Skin of body (tissue), 2 donors: ENCODE data around the gene KLF7. TPM values are rescaled to one million over a fixed set of nuclear protein-coding genes. Genes with fewer than 3 reads are reported as not detected.
A peak's percentile ranks its signal among the peaks of the same experiment; 100 is the strongest.

ENCODE experiments used
- DNase-seq: peaks from one replicate; lab custom pipeline; 2025; lab: John Stamatoyannopoulos, UW
- total RNA-seq: library from RNA; depleted of rRNA; stranded (reverse); fragments of >200 nt; gene quantifications from one replicate; pipeline ENCODE4 v1.2.3, GENCODE V29; 2014

The KLF7 gene
- total RNA-seq, 1 donor from 2014 or later, result 13.6 TPM

DNA sequence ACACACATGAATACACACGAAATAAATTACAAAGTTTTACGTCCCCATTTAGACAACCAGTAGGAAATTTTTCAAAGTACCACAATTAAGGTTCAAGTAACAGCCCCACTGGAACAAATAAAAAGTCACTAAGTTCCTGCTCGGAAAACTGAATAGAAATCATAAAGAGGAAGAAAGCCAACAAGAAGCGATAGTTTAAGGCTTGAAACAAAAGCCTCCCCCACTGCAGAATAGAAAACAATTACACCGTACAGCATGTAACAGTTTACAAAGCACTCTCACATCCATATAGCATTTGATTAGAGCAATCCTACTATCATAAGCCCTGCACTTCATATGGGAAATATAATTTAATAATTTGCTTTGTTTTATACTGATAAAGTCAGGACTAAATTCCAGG, 15.5 kb downstream of the KLF7 start:
- no peak for DNase-seq

- DNase-seq, result no peak
Observed at GRCh38 chr2:207149249-207150213, 16.2 kb downstream of the KLF7 start.

- DNase-seq, result peak; percentile 47
Observed at GRCh38 chr2:207148020-207148419, 17.7 kb downstream of the KLF7 start.

GRCh38 chr2:207144173-207144785, 21.5 kb downstream of the KLF7 start:
- DNase-seq, result no peak

GRCh38 chr2:207143215-207144172, 22.3 kb downstream of the KLF7 start:
- peak; percentile 68 for DNase-seq

DNA sequence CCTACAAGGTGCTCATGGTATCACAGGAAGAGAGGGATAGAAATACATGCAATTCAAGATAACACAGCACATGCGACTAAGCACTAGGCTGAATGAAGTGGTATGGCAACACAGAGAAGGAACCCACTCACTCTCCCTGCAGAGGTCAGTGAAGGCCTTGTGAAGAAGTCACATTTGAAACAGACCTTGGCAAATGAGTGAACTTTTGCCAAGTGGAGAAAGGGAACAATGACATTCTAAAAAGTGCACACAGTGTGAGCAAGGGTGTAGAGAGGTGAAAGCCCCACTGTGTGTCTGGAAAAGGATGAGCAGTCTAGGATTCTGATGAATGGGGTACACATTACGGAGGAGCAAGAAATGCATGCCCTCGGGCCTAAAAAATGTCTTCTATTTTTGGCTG, 23.3 kb downstream of the KLF7 start:
- DNase-seq, result no peak

- DNase-seq, result no peak
Observed at GRCh38 chr2:207141386-207141785, 24.4 kb downstream of the KLF7 start.

DNA sequence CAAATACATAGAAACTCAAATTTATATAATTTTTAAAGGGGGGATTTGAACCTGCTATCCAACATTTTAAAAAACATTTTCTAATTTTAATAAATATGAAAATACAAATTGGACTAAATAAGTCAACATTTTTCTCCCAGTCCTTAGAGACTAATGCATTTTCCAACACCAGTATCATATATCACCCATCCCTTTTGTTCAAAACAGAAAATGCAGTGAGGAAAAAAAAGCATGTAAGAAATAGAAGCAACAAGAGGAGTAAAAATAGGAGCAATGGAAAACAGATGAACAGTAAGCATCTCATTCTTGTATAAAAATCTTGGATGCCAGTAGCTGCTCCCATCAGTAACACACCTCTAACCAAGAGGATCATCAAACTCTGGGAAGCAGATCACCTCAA, 25.5 kb downstream of the KLF7 start:
- no peak for DNase-seq

GRCh38 chr2:207139552-207139951, 26.2 kb downstream of the KLF7 start:
- DNase-seq, result no peak

DNA sequence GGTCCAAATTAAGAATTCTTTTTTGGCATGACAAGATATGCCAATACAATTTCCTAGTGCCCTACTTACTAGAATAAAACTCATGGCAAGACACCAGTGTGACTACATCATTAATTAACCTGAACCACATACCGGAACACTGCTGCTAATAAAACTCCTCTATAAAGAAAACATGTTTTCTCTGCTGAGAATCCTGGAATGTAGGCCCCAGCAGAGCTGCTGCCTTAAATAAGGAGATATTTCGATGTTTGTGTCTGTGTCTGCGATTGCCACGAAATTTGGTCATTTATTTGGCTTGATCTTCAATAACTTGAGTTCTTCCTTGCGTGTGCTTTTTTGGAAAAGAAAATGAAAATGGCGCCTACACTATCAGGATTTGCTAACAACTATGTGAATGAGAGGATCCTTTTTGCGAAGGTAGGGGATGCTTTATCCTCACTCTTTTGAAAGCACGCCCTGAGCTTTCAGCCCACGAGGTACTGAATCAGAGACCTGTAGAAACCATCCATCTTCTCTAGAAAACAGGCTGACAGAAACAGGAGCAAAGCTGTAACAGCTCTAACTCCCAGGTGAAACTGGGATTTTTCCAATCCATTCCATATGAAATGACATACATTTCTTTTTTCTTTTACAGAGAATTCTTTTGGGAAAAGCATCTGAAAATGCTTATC, 27.0 kb downstream of the KLF7 start:
- no peak for DNase-seq

DNA sequence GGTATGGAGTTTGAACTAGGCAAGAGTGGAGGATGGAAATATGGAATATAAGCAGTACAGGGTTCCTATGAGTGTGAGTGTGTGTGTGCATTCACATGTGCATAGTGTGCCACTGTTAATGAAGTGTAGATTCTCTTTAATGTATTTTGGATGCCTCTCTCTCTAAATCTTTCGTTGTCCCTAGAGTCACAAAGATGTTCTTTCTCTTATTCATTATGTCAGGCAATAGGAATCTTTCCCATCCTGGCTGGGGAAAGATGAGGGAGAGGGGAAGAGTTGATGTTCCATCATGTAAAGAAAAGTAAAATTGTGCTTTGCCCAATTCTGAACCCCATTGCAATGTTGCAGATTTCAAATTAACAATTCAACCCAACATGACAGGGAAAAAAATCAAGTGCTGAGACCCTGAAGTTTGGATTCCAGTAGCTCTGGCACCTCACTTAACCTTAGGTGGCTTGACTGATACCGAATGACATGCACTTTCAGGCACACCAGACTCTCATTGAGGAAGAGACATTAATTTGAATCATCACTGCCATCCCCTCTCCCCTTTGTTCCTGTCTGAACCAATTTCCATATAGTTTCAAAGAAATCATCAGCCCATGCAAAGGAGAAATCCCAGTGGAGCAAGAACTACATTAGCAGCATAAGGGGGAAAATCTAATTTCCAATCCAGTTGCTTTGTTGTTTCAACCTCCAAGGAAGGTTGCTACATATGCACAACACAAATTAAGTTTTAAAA, 28.0 kb downstream of the KLF7 start:
- no peak for DNase-seq

DNA sequence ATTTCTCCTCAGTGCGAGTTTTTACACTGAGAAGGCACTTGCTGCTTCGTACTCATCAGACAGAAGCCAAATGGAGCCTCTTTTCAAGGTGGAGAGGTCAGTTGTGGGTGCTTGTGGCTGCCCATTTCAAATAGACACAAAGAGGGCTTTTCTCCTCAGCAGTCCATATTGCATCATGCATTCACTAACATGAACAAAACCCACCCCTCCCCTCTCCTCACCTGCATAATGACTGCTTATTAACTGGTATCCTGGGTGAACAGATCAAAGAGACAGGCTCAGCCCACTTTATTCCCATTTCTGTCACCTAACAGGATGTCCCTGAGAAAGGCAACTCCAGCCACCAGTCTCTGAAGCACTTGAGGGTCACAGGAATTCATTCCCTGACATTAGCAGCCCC, 28.9 kb downstream of the KLF7 start:
- no peak for DNase-seq

- DNase-seq, result no peak
Observed at GRCh38 chr2:207135801-207136457, 29.8 kb downstream of the KLF7 start.

DNA sequence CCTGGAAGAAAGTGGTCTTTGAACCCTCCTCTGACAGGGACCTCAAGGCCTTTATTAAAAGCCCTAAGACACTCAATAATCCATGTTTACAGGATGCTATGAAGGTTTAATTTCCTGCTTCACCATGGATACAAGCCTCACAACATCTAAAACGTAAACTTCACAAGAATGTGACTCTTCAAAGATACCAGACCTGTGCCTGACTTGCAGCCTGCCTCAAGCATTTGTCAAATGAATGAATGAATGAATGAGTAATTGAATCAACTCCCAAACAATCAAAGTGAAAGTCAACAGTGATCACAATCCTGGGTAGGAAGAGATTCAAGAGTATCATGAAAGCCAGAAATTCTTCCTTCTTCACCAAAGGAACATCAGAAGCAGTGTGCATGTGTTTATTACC, 30.4 kb downstream of the KLF7 start:
- DNase-seq, result no peak

- peak; percentile 87 for DNase-seq
Observed at GRCh38 chr2:207133820-207134519, 31.8 kb downstream of the KLF7 start.

DNA sequence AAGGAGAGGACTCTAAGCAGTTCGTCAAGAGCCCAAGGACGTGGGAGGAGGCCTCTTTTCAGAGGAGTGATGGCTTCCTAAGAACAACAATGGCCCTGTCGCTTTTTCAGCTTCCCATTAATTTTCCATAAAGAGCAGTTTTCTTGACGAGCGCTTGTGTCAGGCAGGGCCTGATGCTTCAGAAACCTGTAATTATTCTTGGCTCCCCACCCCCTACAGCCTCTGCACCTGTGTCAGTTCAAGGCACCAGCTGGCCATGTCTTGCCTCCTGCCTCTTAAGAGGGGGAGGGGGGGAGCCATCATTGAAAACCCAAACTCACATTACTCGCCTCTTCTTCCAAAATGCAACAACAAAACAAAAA, 32.3 kb downstream of the KLF7 start:
- no peak for DNase-seq

DNA sequence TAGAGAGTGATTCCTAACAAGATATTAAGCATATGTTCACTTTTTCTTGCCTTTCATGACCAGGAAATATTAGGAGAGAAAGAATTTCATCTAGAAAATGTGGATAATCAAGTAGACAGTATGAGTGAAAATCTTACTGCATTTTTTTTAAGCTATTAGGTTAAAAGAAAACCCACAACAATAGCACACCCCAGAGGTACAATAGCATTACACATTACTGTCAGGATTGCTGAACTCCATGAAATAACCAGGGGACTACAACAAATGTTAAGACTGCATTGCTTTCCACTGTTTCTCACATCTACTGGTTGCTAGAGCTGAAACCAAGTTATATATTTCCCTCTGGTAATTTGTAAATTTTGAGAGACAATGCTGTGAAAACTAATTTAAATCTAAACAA, 33.7 kb downstream of the KLF7 start:
- DNase-seq, result no peak

DNA sequence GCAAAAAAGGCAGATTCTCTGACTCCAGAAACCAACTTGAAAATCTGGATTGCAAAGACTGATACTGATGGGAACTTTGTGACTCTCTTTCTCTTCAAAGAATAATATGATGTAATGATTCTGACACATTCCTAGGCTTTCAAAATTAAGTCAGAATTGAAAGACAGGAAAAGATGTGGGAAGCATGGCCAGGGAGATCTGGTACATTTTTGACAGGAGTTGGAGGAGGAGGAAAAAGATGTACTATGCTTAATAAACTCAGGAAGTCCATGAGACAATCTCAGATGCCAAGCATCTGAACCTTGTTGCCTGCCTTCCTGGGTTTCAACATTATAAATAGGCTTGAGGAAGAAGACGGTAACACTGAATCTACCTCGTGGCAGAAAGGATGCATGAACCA, 34.2 kb downstream of the KLF7 start:
- DNase-seq, result no peak

DNA sequence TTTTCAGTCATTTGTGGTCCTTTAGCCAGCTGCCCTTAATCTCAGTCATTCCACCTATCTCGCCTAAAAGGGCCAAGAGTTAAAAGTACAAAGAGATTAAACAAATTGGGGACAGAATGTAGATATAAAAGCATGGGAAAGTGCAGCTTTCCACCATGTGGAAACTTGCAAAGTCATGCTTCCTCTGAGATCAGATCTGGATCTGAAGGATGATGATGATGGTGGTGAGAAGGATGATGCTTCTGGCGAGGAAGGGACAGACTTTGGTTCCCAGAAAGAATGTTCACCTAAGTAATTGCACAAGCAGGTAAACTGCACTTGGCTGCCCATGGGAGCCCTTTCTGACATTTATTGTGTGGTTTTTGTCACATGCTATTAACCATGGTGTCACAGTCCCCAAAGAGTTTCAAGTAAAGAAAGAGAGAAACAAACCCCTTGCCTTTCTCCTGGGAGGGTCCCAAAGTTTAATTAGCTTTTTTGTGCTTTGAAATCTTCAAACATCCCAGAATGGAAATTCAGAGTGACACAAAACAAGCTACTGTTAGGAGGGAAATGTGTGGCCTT, 34.7 kb downstream of the KLF7 start:
- DNase-seq, result no peak
